ENCODE results near the gene PRUNE2.

DNA sequence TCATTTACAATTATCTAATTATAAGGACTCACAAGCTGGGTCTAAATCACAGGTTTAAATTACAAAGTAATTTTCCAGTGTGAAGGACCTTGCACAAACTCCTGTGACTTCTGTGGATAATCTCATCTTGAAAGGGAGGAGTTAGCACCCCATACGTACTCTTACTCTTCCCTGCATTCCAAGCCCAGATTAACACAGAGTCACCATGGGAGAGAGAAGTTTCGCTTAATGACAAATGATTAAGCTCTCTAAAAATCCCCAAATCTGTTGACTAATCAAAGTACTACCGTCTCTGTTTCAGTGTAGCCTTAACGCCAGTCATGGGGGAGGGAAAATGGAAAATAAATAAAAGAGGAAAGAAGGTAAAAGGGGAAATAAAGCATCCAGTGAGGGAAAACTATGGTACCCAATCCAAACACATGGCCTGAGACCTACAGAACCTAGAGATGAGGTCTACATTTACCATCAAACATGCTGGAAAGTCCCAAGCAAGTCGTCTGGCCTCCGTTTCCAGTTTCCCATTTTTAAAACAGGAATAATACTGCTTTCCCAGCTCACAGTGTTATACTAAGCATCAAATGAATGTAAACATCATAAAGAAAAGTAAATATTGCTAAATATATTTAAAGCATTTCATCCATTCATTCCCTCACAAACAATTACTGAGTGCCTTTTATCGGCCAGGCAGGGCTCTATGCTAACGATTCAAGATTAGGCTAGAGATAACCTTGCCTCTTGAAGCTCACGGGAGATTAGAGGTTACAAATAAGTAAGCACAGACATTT lies 78.4 kb downstream of the PRUNE2 start:
- TF ChIP-seq POLR2A (IDR thresholded peaks at IDR 0.05; ENCODE audit: low read depth) (no peak), EP300 (IDR thresholded peaks at IDR 0.05) (no peak)
